HepG2 (cell line): ENCODE results near the gene SGMS1. TPM values are rescaled to one million over a fixed set of nuclear protein-coding genes. Genes with fewer than 3 reads are reported as not detected.

ENCODE experiments used
- BHLHE40 ChIP-seq: IDR thresholded peaks from 2 replicates; pipeline ENCODE4 v1.6.1; 2011; ENCODE audit warnings: low read length, improper control_type of control experiment
- DBP ChIP-seq: sonication (generic); formaldehyde crosslinking; IDR thresholded peaks from 2 replicates; pipeline ENCODE4 v1.4.0; 2020; ENCODE audit warnings: missing genetic modification reagents; ENCODE audit errors: not compliant biosample characterization
- FOXO1 ChIP-seq: sonication (generic); formaldehyde crosslinking; IDR thresholded peaks from 2 replicates; pipeline ENCODE4 v1.4.0; 2020; ENCODE audit warnings: missing genetic modification reagents
- HES4 ChIP-seq: sonication (generic); formaldehyde crosslinking; IDR thresholded peaks from 2 replicates; pipeline ENCODE4 v1.9.0; 2021; ENCODE audit warnings: mild to moderate bottlenecking, missing genetic modification reagents, borderline replicate concordance
- IRF2 ChIP-seq: IDR thresholded peaks from 2 replicates; pipeline ENCODE4 v1.6.1; 2018; ENCODE audit warnings: missing genetic modification reagents, missing compliant biosample characterization
- KLF9 ChIP-seq: IDR thresholded peaks from 2 replicates; pipeline ENCODE4 v1.6.1; 2016; ENCODE audit warnings: low read depth
- NFKBIZ ChIP-seq: IDR thresholded peaks from 2 replicates; pipeline ENCODE4 v1.6.1; 2018; ENCODE audit warnings: missing genetic modification reagents, missing compliant biosample characterization
- NR0B2 ChIP-seq: sonication (generic); formaldehyde crosslinking; IDR thresholded peaks from 2 replicates; pipeline ENCODE4 v1.4.0; 2020; ENCODE audit warnings: mild to moderate bottlenecking, missing genetic modification reagents
- SIN3A ChIP-seq: IDR thresholded peaks from 2 replicates; pipeline ENCODE4 v1.6.1; 2011; ENCODE audit warnings: low read depth, mild to moderate bottlenecking, control low read depth, low read length, borderline replicate concordance
- SIX1 ChIP-seq: sonication (generic); formaldehyde crosslinking; IDR thresholded peaks from 2 replicates; pipeline ENCODE4 v1.4.0; 2020; ENCODE audit warnings: missing genetic modification reagents, borderline replicate concordance
- SMARCE1 ChIP-seq: fragments of 450-650 bp; IDR thresholded peaks from 2 replicates; pipeline ENCODE4 v1.6.1; 2017; ENCODE audit warnings: borderline replicate concordance
- TAF1 ChIP-seq: sonication (generic); formaldehyde crosslinking; IDR thresholded peaks from 2 replicates; pipeline ENCODE4 v1.4.0; 2020; ENCODE audit warnings: missing genetic modification reagents
- TBP ChIP-seq: sonication (generic); formaldehyde crosslinking; IDR thresholded peaks from 2 replicates; pipeline ENCODE4 v1.5.0; 2020; ENCODE audit warnings: missing genetic modification reagents
- TMF1 ChIP-seq: sonication (generic); formaldehyde crosslinking; IDR thresholded peaks from 2 replicates; pipeline ENCODE4 v1.8.1; 2022; ENCODE audit warnings: low read depth, missing genetic modification reagents
- ZEB1 ChIP-seq: IDR thresholded peaks from 2 replicates; pipeline ENCODE4 v1.6.1; 2012; ENCODE audit warnings: mild to moderate bottlenecking, low read depth, inconsistent platforms; ENCODE audit not compliant: insufficient replicate concordance
- ZFX ChIP-seq: sonication (generic); formaldehyde crosslinking; IDR thresholded peaks from 2 replicates; pipeline ENCODE4 v1.4.0; 2020; ENCODE audit warnings: mild to moderate bottlenecking, low read depth, missing genetic modification reagents, moderate library complexity
- ZFYVE20 ChIP-seq: sonication (generic); formaldehyde crosslinking; IDR thresholded peaks from 2 replicates; pipeline ENCODE4 v1.8.0; 2023; ENCODE audit warnings: low read depth, mild to moderate bottlenecking, moderate library complexity, missing genetic modification reagents, borderline replicate concordance
- ZNF329 ChIP-seq: sonication (generic); formaldehyde crosslinking; IDR thresholded peaks from 2 replicates; pipeline ENCODE4 v1.9.0; 2021; ENCODE audit warnings: low read depth, mild to moderate bottlenecking, missing genetic modification reagents
- ZNF343 ChIP-seq: sonication (generic); formaldehyde crosslinking; IDR thresholded peaks from 2 replicates; pipeline ENCODE4 v1.4.0; 2020; ENCODE audit warnings: mild to moderate bottlenecking, missing genetic modification reagents
- ZNF431 ChIP-seq: sonication (generic); formaldehyde crosslinking; IDR thresholded peaks from 2 replicates; pipeline ENCODE4 v1.9.0; 2022; ENCODE audit warnings: missing genetic modification reagents, low read depth, mild to moderate bottlenecking, borderline replicate concordance
- ZNF550 ChIP-seq: sonication (generic); formaldehyde crosslinking; IDR thresholded peaks from 2 replicates; pipeline ENCODE4 v1.4.0; 2020; ENCODE audit warnings: mild to moderate bottlenecking, missing genetic modification reagents, borderline replicate concordance
- ZNF570 ChIP-seq: sonication (generic); formaldehyde crosslinking; IDR thresholded peaks from 2 replicates; pipeline ENCODE4 v1.4.0; 2020; ENCODE audit warnings: mild to moderate bottlenecking, missing genetic modification reagents, borderline replicate concordance
- ZNF572 ChIP-seq: sonication (generic); formaldehyde crosslinking; IDR thresholded peaks from 2 replicates; pipeline ENCODE4 v1.5.1; 2020; ENCODE audit warnings: mild to moderate bottlenecking, missing genetic modification reagents
- ZNF652 ChIP-seq: IDR thresholded peaks from 2 replicates; pipeline ENCODE4 v1.6.1; 2016; ENCODE audit warnings: low read depth, borderline replicate concordance
- ZNF703 ChIP-seq: sonication (generic); formaldehyde crosslinking; IDR thresholded peaks from 2 replicates; pipeline ENCODE4 v1.5.1; 2020; ENCODE audit warnings: missing genetic modification reagents, mild to moderate bottlenecking, moderate library complexity, borderline replicate concordance
- polyA plus RNA-seq, 8 experiments: library from polyadenylated mRNA; depleted of rRNA in 3 of 8; stranded (reverse) in 7 of 8; unstranded in 1 of 8; fragments of >200 nt; fragmentation: Illumina TruSeq in 4 of 8; extraction: Trizol in 4 of 8; gene quantifications; 2 replicates each; pipeline versions ENCODE4 v1.2.1 to v1.2.3, GENCODE V29; 2011 to 2016; ENCODE audit warnings: low read depth in 4 of 8, missing spikeins in 1 of 8, mixed read lengths in 1 of 8; ENCODE audit not compliant: insufficient read depth in 1 of 8
- total RNA-seq, 5 experiments: library from RNA; depleted of rRNA; stranded (reverse); fragments of >200 nt; fragmentation: Illumina TruSeq; extraction: Trizol; gene quantifications; 2 replicates each; pipeline ENCODE4 v1.2.3, GENCODE V29; 2016; ENCODE audit warnings: low read depth in 1 of 5

Gene SGMS1
- total and polyA plus RNA-seq, 2 of the 13 experiments (the other 11 are each of a cell fraction or from before 2014, with no cell fraction given) = 6.5 to 15.1 TPM

- TF ChIP-seq ZNF431 (peak; percentile 80; the same call in 1 of the 2 replicates), KLF9 (CRISPR knock-in tag) (no peak), ZNF703 (CRISPR knock-in tag) (no peak; the same call in 1 of the 2 replicates), SMARCE1 (no peak), NFKBIZ (CRISPR knock-in tag) (peak; percentile 28; the same call in 1 of the 2 replicates), TAF1 (peak; percentile 79), HES4 (CRISPR knock-in tag) (peak; percentile 37), ZEB1 (no peak), ZNF572 (CRISPR knock-in tag) (no peak), NR0B2 (CRISPR knock-in tag) (no peak; the same call in 1 of the 2 replicates), SIX1 (CRISPR knock-in tag) (no peak), BHLHE40 (no peak; the same call in 1 of the 2 replicates), DBP (CRISPR knock-in tag) (no peak), ZNF329 (CRISPR knock-in tag) (peak; percentile 36; the same call in 1 of the 2 replicates), TMF1 (CRISPR knock-in tag) (no peak), IRF2 (CRISPR knock-in tag) (no peak), FOXO1 (CRISPR knock-in tag) (no peak), TBP (CRISPR knock-in tag) (no peak), ZNF550 (CRISPR knock-in tag) (no peak), ZFYVE20 (CRISPR knock-in tag) (no peak), SIN3A (peak; percentile 52; the same call in 1 of the 2 replicates), ZFX (peak; percentile 87), ZNF343 (no peak), ZNF570 (CRISPR knock-in tag) (no peak), ZNF652 (CRISPR knock-in tag) (no peak)
Observed at GRCh38 chr10:50624866-50625501, 1.2 kb upstream of the SGMS1 start (continued).
